Measurements from ENCODE around the gene OSBPL10.

OSBPL10 gene

GRCh38 chr3:31752305-31753049 is 228.6 kb downstream of the OSBPL10 start:
- DNase-seq (ENCODE audit: low read depth in 2 of 2, low spot score in 1 of 2): no peak

- no peak for DNase-seq (ENCODE audit: low read depth in 2 of 2, low spot score in 1 of 2)
Measured at GRCh38 chr3:31750341-31750740, 230.7 kb downstream of the OSBPL10 start.

DNA sequence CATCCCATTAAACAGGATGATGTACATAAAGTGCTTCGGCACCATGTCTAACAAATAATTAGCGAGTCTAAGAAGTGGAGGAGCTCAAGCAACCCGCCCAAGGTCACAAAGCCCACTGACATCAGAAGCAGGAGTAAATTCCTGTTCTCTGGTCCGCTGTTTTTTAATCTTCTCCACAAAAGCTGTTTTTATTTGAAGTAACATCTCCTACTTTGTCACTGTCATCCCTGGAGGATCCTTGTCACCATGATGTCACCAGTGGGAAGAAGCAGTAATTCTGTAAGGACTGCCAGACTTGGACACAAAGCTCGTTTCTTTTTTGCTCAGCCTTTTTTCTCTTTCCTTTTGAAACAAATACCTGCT is 232.1 kb downstream of the OSBPL10 start:
- DNase-seq (ENCODE audit: low read depth in 2 of 2, low spot score in 1 of 2): no peak

GRCh38 chr3:31748281-31748932 is 232.7 kb downstream of the OSBPL10 start:
- DNase-seq (ENCODE audit: low read depth in 2 of 2, low spot score in 1 of 2): no peak

GRCh38 chr3:31747785-31748184 is 233.3 kb downstream of the OSBPL10 start:
- DNase-seq (ENCODE audit: low read depth in 2 of 2, low spot score in 1 of 2): no peak

DNA sequence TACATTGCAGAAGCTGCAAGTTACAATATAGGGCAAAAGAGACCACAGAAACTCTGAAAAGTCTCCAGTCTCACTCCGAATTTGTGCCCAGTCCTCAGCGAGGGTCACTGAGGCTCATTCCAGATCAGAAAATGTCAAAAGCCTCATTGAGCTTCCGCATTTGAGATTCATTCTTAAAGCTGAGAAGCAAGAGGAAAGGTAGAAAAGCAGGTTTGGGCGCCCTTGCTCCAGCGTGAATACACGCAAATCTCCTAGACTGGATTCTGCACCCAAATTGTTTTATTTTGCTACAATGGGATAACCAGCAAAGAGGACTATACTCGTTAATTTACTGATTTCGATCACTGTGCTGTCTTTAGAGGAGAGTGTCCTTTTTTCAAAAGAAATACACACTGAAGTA is 236.1 kb downstream of the OSBPL10 start:
- DNase-seq (ENCODE audit: low read depth in 2 of 2, low spot score in 1 of 2): no peak

GRCh38 chr3:31743331-31744089 is 237.6 kb downstream of the OSBPL10 start:
- no peak for DNase-seq (ENCODE audit: low read depth in 2 of 2, low spot score in 1 of 2)

DNA sequence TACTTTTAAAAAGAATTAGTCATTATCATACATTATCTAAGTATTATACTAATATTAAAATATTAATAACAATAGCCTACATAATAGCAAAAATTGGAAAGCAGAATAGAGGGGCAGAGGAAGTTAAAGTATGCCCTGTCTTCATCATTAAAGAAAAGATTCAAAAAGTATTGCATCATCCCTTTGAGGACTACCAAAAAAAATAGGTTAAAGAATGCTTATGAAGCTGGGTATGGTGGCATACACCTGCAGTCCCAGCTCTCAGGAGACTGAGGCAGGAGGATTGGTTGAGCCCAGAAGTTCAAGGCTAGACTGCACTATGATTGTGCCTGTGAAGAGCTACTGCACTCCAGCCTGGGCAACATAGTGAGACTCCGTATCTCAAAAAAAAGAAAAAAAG is 240.7 kb downstream of the OSBPL10 start:
- DNase-seq (ENCODE audit: low read depth in 2 of 2, low spot score in 1 of 2): no peak

DNA sequence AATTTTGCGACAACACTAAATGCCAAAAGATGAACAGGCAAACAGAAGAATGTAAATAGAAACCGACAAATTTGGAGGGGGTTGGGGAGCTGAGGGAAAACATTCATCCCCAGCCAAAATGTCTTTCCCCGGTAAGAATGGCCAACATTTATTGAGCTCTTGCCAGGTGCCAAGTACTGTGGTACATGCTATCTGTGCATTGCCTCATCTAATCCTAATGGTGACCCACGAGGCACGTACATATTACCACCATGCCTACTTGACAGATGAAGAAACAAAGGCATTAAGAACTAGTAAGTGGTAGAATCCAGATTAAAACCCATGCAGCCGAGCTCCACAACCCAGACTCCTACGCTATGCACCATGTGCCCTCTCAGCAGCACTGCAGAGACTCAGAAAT is 242.7 kb downstream of the OSBPL10 start:
- no peak for DNase-seq (ENCODE audit: low read depth in 2 of 2, low spot score in 1 of 2)

DNA sequence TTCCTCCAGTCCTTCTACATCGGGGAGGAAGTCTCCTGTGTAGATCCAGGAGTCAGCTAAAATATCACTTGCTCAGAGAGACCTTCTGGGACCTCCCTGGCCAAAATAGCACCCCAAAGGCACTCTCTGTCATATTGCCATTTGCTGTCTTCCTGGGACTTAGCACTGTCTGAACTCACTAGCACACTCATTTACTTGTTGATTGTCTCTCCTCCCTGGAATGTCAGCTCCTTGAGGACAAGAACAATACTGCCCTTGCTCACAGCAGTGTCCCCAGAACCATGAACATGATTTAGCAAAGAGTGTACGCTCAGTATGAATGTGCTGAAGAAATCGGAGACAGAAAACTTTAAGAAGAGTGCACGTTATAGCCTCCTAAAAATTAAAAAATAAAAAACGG is 245.4 kb downstream of the OSBPL10 start:
- no peak for DNase-seq (ENCODE audit: low read depth in 2 of 2, low spot score in 1 of 2)

DNA sequence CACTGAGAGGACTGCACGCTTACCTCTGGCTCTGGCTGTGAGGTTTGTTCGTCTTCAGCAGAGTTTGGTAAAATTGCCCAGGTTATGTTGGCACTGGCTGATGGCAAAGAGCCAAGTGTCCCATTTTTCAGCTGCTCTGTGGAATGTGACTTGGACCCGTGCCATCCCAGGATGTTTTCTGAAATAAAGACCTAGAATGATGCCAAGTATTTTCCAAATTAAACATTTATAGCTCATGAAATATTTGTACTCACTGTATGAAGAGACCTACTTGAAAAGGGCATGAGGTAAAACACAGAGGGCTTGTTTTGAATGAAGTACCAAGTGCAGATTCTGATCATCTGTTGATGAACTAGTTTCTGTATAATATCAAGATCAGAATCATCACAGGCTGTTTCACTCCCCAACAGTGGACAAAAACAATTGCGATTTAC is 247.8 kb downstream of the OSBPL10 start:
- no peak for DNase-seq (ENCODE audit: low read depth in 2 of 2, low spot score in 1 of 2)

DNA sequence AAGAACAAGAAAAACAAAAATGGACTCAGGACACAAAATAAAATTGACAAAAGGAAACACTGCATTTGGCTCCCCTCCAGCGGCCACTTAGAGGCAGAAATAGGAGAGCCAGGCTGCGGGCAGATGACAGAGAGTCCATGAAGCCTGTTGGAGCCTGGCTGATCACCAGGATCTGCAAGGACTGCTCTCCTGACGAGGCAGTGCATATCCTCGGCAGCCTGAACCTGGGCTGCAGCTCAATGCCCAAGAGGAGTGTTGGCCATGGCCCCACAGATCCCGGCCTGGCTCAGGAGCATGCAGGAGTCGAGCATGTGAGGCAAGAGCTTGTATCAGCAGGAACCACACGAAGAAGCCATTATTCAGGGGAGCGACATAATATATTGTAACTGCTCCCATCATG is 248.5 kb downstream of the OSBPL10 start:
- no peak for DNase-seq (ENCODE audit: low read depth in 2 of 2, low spot score in 1 of 2)

- no peak for DNase-seq (ENCODE audit: low read depth in 2 of 2, low spot score in 1 of 2)
Measured at GRCh38 chr3:31729573-31729972, 251.5 kb downstream of the OSBPL10 start.

GRCh38 chr3:31729082-31729481 is 252.0 kb downstream of the OSBPL10 start:
- DNase-seq (ENCODE audit: low read depth in 2 of 2, low spot score in 1 of 2): no peak

- DNase-seq (ENCODE audit: low read depth in 2 of 2, low spot score in 1 of 2): no peak
Measured at GRCh38 chr3:31728403-31728802, 252.7 kb downstream of the OSBPL10 start.

- DNase-seq (ENCODE audit: low read depth in 2 of 2, low spot score in 1 of 2): no peak
Measured at GRCh38 chr3:31725976-31726375, 255.1 kb downstream of the OSBPL10 start.

DNA sequence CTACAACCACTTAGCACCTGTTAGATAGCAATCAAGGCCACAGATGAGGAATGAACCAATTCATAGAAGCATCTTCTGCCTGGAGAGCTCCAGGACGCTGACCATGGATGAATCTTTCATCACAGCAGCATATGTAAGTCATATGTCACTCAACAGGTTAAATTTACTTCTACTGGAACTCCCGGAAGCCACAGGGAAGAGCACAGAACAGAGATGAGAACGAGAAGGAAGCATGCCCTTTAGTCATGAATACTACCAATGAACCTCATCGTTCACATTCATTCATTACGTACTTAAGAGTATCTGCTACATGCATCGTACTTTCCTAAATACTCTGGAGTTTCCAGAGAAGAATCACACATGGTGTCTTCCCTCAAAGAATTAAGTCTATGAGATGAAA is 255.5 kb downstream of the OSBPL10 start:
- DNase-seq (ENCODE audit: low read depth in 2 of 2, low spot score in 1 of 2): no peak

DNA sequence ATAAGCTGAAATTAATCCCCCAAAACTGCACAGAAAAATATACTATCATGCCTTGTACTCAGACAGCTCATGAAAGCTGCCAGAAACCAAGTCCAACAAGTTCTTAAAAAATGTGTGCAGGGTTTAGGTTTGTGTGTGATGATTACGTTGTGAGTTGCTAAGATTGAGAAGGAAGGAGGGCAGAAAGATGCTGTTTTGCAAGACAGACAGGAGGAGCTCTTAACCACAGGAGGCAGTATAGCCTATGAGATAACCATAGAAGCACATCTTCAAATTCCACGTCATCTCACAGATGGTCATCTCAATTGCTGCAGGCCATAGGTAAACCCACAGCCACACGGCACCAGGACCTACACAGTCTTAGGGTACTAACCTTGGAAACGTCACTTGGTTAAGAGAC is 256.4 kb downstream of the OSBPL10 start:
- no peak for DNase-seq (ENCODE audit: low read depth in 2 of 2, low spot score in 1 of 2)

DNA sequence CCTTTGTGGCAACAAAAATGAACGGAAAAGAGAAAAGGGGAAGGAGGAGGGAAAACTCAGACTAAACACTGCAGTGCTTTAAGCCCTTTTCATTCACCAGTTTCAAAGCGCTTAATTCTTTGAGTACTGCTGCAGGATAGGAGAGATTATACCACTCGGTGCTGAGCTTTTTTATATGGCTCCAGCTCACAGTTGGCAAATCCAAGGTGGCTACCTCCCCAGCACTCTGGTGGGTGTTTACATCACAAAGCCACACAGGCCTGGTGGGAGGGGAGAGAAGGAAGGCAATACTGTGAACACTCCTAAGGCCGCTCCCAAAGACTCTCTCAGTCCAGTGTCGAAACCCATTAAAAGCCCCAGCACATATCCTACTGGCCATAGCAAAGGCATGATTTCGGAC is 256.9 kb downstream of the OSBPL10 start:
- DNase-seq (ENCODE audit: low read depth in 2 of 2, low spot score in 1 of 2): no peak

DNA sequence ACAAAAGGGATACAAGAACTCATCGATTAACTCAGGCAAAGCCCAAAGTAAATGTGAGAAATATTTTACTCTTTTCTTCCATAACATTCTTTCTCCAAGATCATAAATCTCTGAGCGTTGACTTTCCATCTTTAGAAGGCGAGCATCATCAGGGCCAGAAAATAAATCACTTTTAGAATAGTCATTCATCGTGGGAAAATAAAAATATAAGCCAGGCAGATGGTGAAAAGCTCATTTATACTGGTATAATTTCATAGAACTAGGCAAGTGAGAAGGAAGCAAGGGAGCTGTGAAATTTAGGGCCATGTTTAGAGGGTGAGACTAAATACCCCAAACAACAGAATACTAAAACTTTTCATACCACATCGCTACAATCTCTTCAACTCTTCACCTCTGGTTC is 257.4 kb downstream of the OSBPL10 start:
- DNase-seq (ENCODE audit: low read depth in 2 of 2, low spot score in 1 of 2): no peak

GRCh38 chr3:31721676-31722075 is 259.4 kb downstream of the OSBPL10 start:
- no peak for DNase-seq (ENCODE audit: low read depth in 2 of 2, low spot score in 1 of 2)

All from stimulated activated CD8-positive, alpha-beta memory T cell treated with anti-CD3 and anti-CD28 coated beads, Interleukin-4, amount 100 ng/mL, for 4 hours (primary cell).